HG03571 (cell line): Measurements from ENCODE around the gene PLEKHM3.

Experiments
- ATAC-seq: cut with Tn5 transposase; IDR thresholded peaks from one replicate; pipeline ENCODE4 v1.9.1; 2021; ENCODE audit not compliant: unreplicated experiment

PLEKHM3 gene

DNA sequence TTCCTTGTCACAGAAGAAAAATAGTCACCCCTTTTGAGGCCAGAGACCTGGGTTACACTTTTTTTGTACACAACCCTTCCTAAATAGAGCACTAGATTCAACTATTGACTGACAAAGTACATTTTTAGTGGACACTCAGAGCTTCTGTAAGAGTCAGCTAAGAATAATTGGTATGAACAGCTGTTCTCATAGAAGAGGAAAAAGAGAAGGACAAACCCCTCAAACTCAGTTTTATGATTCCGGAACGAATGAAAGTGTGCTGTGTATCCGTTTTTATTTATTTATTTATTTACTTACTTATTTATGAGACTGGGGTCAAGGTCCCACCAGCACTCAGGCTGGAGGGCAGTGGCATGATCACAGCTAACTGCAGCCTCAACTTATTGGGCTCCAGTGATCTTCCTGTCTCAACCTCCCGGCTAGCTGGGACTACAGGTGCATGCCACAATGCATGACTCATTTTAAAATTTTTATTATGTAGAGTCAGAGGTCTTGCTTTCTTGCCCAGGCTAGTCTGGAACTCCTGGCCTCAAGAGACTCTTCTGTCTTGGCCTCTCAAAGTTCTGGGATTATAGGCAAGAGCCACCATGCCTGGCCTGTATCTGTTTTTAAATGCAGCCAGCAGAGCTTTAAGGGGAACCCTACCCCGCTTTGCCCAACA lies 219.6 kb downstream of the PLEKHM3 start:
- no peak for ATAC-seq

GRCh38 chr2:207802650-207803049 lies 222.7 kb downstream of the PLEKHM3 start:
- no peak for ATAC-seq

DNA sequence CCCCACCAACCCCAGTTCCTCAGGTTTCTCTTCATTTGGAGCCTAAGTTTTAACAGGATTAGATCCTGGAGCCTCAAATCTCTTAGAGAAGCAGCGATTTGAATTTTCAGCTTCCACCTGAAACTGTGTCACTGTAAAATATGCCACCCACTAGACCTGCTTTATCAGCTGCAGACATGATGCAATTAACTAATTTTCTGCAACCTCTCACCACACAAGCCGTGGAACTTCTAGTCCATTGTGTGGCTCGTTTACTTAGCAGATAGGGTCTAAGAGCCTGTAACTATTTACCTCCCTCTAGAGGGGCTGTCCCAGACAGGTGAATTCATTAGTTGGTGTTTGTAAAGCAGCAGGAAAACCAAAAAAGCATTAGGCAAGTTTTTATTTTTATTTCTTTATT lies 224.1 kb downstream of the PLEKHM3 start:
- ATAC-seq, result no peak

- no peak for ATAC-seq
Measured at GRCh38 chr2:207796585-207797350, 228.6 kb downstream of the PLEKHM3 start.

- ATAC-seq, result no peak
Measured at GRCh38 chr2:207792244-207792785, 233.0 kb downstream of the PLEKHM3 start.

- ATAC-seq, result no peak
Measured at GRCh38 chr2:207791579-207792243, 233.6 kb downstream of the PLEKHM3 start.

DNA sequence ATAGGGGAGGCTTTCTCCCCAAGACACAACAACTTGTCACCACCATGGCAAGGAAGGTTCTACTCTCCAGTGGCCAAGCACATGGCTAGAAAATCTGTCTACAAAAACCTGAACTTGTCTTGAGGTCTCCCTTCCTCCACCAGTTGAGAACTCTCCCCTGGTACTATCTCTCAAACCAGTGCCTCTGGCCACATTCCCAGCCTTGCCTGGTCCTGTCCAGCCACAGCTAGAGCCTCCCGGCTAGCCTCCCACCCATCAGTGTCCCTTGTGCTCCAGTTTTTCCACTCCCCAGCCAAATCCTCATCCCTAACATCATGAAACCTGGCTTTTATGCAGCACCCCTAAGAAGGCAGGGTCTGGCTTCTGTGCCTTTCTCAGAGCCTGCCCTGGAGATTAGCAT lies 234.4 kb downstream of the PLEKHM3 start:
- ATAC-seq, result no peak

- ATAC-seq, result no peak
Measured at GRCh38 chr2:207787800-207788199, 237.5 kb downstream of the PLEKHM3 start.

GRCh38 chr2:207787017-207787416 lies 238.3 kb downstream of the PLEKHM3 start:
- ATAC-seq, result no peak

DNA sequence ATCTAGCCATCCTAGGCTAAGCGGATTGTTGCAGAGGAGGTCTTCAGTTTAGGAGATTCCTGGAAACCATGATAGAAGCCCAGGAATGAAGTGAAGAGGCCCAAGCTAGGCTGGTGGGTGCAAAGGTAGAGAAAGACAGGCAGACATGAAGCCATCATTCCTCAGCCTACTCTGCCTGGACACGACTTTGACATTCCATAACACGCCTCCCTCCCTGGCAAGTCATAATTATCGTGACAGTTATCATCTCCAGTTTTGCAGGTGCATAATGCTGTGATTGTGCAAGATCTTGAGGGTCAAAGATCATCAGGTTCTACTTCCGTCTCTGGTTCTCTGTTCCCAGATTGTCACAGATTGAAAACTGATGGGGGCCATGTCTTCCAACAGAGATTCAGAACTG lies 240.4 kb downstream of the PLEKHM3 start:
- no peak for ATAC-seq

- no peak for ATAC-seq
Measured at GRCh38 chr2:207783514-207783913, 241.8 kb downstream of the PLEKHM3 start.

GRCh38 chr2:207782238-207783030 lies 242.9 kb downstream of the PLEKHM3 start:
- ATAC-seq, result no peak

DNA sequence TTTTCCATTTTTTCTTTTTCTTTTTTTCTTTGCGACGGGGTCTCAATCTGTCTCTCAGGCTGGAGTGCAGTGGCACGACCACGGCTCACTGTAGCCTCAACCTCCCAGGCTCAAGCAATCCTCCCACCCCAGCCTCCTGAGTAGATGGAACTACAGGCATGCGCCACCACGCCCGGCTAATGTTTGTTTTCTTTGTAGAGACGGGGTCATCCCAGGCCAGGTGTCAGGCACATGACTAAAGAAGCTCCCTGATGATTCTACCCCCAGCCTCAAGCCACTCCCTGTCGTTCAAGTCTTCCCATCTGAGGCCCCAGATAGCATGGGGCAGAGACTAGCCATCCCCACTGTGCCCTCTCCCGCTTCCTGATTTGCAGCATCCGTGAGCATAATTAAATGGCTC lies 245.8 kb downstream of the PLEKHM3 start:
- no peak for ATAC-seq

DNA sequence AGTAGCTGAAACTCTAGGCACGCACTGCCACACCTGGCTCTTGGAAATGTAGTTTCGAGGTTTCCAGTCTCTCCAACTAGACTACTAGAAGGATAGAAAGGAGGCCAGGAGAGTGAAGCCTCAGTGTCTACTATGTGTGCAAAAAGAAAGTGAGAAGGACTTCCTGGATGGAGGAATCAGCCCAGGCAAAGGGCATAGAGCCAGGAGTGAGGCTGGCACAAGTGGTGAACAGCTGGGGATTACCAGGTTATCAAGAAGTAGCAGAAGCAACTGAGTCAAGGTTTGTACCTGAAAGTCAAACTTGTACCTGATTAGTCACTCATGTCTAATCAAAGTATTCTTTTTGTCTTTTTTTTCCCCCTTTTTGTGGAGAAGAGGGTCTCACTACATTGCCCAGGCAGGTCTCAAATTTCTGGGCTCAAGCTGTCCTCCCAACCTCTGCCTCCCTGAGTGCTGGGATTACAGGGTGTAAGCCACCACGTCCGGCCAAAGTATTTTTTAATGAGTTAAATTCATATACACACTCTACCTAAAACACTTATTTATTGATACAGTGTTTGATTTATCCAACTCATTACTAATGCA lies 246.9 kb downstream of the PLEKHM3 start:
- no peak for ATAC-seq

- ATAC-seq, result no peak
Measured at GRCh38 chr2:207777124-207777523, 248.2 kb downstream of the PLEKHM3 start.

- ATAC-seq, result no peak
Measured at GRCh38 chr2:207775473-207775872, 249.9 kb downstream of the PLEKHM3 start.

GRCh38 chr2:207772844-207773205 lies 252.5 kb downstream of the PLEKHM3 start:
- ATAC-seq, result no peak

GRCh38 chr2:207772081-207772843 lies 253.1 kb downstream of the PLEKHM3 start:
- ATAC-seq, result no peak

GRCh38 chr2:207771421-207771820 lies 253.9 kb downstream of the PLEKHM3 start:
- no peak for ATAC-seq
